DOHH2 (cell line): ENCODE results near the gene COX7A2.

Experiments used
- CTCF ChIP-seq: fragments of 200-600 bp; sonication (generic); IDR thresholded peaks from one replicate; pipeline ENCODE4 v1.5.1; 2014; ENCODE audit warnings: antibody characterized with exemption, mild to moderate bottlenecking, low read depth, low read length; ENCODE audit not compliant: poor library complexity, severe bottlenecking
- EZH2phosphoT487 ChIP-seq: fragments of 200-600 bp; sonication (generic); IDR thresholded peaks from 2 replicates; pipeline ENCODE4 v1.6.1; 2017; ENCODE audit warnings: borderline replicate concordance, mild to moderate bottlenecking, antibody characterized with exemption, low read length, moderate library complexity, mixed read lengths

DNA sequence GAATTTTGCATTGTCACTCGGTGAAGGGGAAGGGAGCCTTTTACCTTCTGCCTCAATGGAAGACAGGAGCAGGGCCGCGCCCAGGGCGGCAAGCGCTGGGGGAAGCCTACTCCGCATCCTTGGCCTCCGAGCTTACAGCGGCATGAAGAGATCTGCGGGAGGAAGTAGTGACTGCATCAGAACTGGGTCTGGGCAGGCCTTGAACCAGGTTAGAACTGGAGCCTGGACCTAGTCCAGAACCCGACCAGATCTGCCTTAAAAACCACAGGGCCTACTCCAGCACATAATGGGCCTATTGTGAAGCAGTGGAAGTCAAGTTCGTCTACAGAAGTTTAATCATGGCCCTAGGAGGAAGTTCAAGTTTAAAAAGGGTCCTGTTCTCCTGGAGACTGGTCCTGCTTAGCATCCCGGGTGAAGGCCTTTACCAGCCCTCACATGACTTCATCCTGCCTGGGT is 40.9 kb downstream of the COX7A2 start:
- TF ChIP-seq CTCF: no peak
- no peak for TF ChIP-seq EZH2phosphoT487
